Adipose tissue (tissue), 3 donors: Measurements from ENCODE around the gene PSME2. TPM values are rescaled to one million over a fixed set of nuclear protein-coding genes. Genes with fewer than 3 reads are reported as not detected.
"Not testable (repeated sequence)": the region's sequence is repeated elsewhere in the genome, so short reads cannot be mapped to it uniquely, and the experiment has no call there.

Source experiments
- H3K27ac ChIP-seq: one replicate; pipeline ENCODE4 v1.5.1; 2013; ENCODE audit warnings: low read depth, low read length
- WGBS, 3 donors: extraction: QIAGEN DNeasy Blood & Tissue Kit; methylation state at CpG; one replicate each; pipeline ENCODE4 v1.1.7; 2013; 5-methylcytosine and 5-hydroxymethylcytosine counted together
- polyA plus RNA-seq, 3 donors: library from polyadenylated mRNA; stranded (reverse); fragments of 200-250 nt; gene quantifications; one replicate each; pipeline ENCODE4 v1.2.3, GENCODE V29; 2013
- donor health status: healthy with polysubstance abuse.
- donor health status: Bipolar disorder and iron deficiency.
- donor health status: healthy.

PSME2 gene
- polyA plus RNA-seq, 3 donors: 73.7 to 193 (median 107) TPM

DNA sequence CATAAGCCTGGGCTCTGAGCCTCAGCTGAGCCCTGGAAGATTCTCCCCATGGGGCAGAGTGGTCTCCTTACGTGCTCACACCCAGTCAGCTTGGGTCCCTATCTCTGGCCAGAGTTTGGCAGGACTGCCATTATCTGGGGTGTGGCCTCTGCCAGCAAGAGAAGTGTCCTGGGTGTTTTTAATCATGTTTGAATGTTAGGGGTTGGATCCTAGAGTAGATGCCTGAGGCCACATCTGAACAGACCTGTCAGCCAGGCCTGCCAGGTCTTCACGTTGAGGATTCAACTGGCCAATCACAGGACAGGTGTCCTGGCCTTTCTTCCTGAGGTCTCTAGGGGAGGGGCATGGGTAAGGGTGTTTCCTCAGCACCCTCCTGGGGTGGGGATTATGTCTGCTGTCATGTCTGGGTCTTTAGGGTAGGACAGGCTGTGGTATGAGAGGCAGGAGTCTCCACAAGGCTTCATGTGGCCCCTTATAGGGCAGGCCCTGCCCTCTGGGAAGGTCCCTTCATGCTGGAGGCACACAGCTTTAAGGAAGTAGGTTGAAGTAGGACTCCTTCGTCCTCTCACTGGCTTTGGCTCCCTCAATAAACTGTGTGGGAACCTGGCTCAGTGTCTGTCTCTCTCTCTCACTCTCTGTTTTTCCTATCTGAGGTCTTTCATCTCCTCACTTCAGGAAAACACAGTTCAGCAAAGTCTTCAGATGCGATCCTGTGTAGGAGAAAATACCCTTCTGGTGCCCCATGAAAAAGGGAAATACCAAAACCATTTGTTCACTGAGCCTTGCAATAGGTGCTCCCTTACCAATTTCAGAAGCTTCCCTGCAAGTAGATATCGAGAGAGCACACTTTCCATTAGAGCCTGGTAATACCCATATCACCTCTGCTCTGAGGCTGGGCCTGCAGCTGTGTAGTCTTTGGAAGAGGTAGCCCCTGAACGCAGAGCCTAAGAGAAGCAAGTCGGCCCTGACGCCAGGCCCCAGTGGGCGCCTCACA, 22.7 kb downstream of the PSME2 start:
- no peak overlapping the region for H3K27ac ChIP-seq
- WGBS, 3 donors: 81 to 89% (median 86%) methylated on average over 9 of the region's 9 CpGs

- H3K27ac ChIP-seq: no peak overlapping the region
- 94 to 95% (median 95%) methylated on average over 8 of the region's 8 CpGs for WGBS, 3 donors
Measured at GRCh38 chr14:24122898-24123297, 23.5 kb downstream of the PSME2 start.

- H3K27ac ChIP-seq: no peak overlapping the region
- 87 to 100% (median 97%) methylated on average over 4 of the region's 4 CpGs for WGBS, 3 donors
Measured at GRCh38 chr14:24122416-24122815, 24.0 kb downstream of the PSME2 start.

DNA sequence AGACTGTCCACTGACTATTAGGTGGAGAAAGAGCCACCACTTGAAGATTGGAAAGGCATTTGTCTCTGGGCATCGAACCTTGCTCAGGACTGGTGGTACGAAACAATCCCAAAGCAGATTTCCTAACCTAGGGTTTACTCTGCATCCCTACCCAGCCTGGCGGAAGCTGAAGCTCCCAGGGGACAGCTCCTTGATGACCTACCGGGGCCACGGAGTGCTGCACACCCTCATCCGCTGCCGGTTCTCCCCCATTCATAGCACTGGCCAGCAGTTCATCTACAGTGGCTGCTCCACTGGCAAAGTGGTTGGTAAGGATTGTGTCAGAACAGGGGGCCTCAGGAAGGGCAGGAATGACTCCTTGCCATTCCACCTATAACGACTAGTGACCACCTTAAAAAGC, 25.2 kb downstream of the PSME2 start:
- no peak overlapping the region for H3K27ac ChIP-seq
- WGBS, 3 donors: 94 to 97% (median 96%) methylated on average over 8 of the region's 8 CpGs

- 95% methylated on average over 6 of the region's 6 CpGs for WGBS, 3 donors
- H3K27ac ChIP-seq: no peak overlapping the region
Measured at GRCh38 chr14:24119691-24120090, 26.7 kb downstream of the PSME2 start.

GRCh38 chr14:24117179-24117578, 29.2 kb downstream of the PSME2 start:
- H3K27ac ChIP-seq: no peak overlapping the region
- 49 to 96% (median 95%) methylated on average over 6 of the region's 6 CpGs for WGBS, 3 donors

GRCh38 chr14:24116128-24116814, 30.1 kb downstream of the PSME2 start:
- WGBS, 3 donors: 40 to 81% (median 80%) methylated on average over 6 of the region's 6 CpGs
- no peak overlapping the region for H3K27ac ChIP-seq

GRCh38 chr14:24115422-24116127, 30.8 kb downstream of the PSME2 start:
- WGBS, 3 donors: 0 to 5% (median 1%) methylated on average over 14 of the region's 14 CpGs
- H3K27ac ChIP-seq: no peak overlapping the region

DNA sequence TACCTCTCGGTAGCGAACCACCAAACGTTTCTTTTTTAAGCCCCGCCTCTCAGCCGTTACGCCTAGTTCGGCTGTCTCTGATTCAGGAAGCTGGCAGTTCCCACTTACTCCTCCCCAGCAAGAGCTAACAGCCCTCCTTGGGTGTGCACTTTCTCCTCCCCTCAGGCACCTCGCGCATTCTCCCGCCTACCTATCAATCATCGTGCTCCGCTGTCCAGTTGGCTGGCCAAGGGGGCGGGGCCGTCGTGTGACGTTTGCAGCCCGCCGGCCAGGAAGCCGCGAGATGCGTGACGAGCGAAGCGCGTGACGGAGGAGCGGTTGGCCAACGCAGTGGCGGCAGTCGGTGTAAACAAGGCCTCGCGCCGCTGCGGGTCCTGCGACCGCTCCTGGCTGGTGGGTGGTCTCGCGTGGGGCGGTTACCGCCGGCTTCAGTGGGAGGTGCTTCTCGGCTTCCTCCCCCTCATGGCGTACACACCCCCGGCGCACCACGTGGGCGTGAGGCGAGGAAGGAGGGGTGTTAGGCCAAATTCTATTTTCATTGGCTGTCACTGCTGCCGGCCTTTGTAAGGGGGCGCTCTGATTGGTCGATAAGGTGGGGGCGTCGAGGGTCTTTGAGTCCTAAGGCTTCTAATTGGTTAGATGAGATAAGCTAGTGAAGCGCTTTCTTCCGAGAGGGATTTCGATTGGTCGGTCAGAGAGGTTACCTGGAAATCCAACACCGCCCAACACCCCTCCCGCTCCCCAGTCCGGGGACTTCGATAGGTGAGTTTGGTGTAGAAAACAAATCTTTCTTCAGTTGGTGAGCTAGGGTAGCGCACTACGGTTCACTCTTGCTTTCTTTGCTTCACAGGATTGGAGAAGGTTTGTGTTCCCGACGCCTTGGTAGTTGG, 31.6 kb downstream of the PSME2 start, which contains the start of the genes DCAF11 and NRL:
DCAF11 (plus strand) TSS at position 246 of the 890 bp plus-strand sequence. CDS start 818 bp downstream, outside the sequence.
NRL (minus strand) TSS at position 418 of the 890 bp plus-strand sequence. CDS start 32,101 bp downstream, outside the sequence.
- H3K27ac ChIP-seq: peak within 1 kb of the TSS; percentile 99
- 0% methylated on average over 65 of the region's 65 CpGs for WGBS, 3 donors

DNA sequence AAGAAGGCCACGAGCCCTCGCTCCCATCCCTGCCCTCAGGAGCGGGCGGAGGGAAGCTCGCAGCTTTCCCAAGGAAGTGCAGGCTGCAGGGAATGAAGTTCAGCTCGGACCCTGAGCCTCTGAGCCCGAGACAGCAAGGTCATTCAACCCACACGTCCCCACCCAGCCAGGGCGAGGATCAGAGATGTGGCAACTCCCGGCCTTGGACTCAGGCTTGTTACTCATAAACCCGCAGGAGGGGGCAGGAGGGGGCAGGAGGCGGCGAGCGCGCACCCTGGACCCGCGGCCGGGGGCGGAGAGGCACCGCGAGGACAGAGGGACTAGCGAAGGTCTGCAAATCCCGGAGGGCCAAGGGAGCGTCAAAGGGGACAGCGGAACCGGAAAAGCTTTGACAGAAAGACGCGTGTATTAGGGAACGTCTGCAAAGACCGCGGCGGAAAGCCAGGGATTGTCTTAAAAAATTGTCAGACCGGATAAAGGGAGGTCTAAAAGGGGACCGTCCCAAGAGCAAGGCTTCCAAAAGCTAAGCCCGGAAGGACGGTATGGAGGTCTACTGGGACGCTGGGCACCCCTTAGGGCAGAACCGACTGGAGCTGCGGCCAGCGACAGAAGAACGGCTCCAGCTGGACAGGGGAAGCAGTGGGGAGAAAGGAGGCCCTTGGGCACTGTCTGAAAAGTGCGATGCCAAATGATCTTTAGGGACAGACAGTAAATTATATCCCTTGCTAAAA, 32.4 kb downstream of the PSME2 start:
- peak overlapping the region; percentile 99 for H3K27ac ChIP-seq
- 0 to 2% (median 1%) methylated on average over 42 of the region's 42 CpGs for WGBS, 3 donors

DNA sequence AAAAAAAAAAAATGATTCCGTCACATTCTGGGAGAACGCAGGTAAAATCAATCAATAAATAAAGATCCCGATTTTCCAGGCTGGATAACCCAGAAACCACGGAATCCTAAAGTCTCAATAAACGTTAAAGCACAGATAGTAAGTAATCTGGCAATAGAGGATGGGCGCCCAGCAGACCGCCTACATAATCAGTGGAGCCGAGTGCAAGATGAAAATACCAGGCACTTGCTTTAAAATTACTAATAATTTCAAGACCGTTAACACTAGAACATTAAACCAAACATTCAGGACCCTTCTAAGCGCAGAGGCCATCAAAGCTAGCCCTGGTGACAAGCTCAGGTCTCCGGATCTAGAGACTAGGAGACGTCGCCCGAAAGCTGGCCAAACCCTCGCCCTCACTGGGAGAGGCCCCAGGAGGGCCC, 33.0 kb downstream of the PSME2 start:
- 12 to 24% (median 23%) methylated on average over 15 of the region's 15 CpGs for WGBS, 3 donors
- H3K27ac ChIP-seq: peak overlapping the region; percentile 99

DNA sequence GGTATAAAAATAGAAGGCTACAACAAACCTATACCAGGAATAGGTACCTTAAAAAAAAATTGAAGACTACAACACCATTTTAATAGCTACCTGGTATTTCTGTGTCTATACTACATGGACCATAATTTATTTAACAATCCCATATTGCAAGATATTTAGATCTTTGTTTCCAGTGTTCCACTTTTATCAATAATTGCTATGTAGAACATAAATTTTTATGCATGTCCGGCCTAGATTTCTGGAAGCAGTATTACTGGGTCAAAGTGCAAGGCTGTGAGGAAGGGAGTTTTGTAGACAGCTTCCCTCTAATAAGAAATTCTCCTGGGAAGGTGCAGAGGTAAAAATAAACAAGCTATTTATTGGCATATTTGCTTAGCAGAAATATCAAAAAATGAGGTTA, 35.9 kb downstream of the PSME2 start:
- no peak overlapping the region for H3K27ac ChIP-seq
- 11 to 71% (median 40%) methylated on average over 1 of the region's 1 CpG for WGBS, 3 donors

- H3K27ac ChIP-seq: no peak overlapping the region
- WGBS, 3 donors: 72 to 79% (median 76%) methylated on average over 9 of the region's 9 CpGs
Measured at GRCh38 chr14:24110060-24110459, 36.4 kb downstream of the PSME2 start.

- 37 to 54% (median 50%) methylated on average over 5 of the region's 5 CpGs for WGBS, 3 donors
- H3K27ac ChIP-seq: no peak overlapping the region
Measured at GRCh38 chr14:24108336-24108874, 38.0 kb downstream of the PSME2 start.

DNA sequence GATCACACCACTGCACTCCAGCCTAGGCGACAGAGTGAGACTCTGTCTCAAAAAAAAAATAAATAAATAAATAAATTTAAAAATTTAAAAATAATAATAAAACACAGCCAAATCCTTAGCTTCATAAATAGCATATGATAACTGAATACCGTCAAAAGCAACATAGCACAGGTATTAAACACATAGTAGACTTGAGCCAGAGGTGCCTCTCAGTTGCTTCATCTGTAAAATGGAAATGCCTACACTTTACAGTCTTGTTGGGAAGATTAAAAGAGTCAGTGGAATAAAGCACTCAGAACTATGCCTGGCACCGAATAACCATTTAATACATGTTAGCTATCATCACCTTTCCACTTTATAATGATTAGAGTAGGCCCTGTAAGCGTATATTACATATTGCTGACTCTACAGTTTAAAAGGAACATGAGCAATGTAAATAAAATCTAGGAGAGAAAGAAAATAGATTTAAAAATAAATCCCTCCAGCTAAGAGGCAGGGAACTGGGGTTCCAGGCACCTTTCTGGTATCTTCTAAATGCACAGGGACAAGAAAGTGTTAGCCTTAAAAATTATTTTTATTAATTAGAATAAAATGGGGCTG, 39.6 kb downstream of the PSME2 start:
- 80 to 93% (median 85%) methylated on average over 4 of the region's 4 CpGs for WGBS, 3 donors
- H3K27ac ChIP-seq: no peak overlapping the region

DNA sequence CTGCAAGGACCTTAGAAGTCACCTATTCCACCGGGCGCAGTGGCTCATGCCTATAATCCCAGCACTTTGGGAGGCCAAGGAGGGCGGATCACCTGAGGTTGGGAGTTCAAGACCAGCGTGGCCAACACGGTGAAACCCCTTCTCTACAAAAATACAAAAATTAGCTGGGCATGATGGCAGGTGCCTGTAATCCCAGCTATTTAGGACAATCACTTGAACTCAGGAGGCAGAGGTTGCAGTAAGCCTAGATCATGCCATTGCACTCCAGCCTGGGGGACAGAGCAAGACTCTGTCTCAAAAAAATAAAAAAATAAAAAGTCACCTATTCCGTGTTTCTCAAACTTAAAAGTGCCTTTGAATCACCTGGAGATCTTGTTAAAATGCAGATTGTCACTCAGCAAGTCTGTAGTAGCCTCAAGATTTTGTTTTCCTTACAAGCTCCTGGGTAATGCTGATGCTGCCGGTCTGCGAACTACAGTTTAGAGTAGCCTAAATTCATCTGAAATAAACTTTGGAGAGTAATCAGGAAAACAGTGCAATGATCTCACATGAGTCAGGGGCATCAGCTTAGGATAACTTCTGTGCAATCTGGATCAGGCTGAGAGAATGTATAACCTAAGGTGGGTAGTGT, 40.7 kb downstream of the PSME2 start:
- H3K27ac ChIP-seq: not testable (repeated sequence)
- 93 to 95% (median 94%) methylated on average over 8 of the region's 8 CpGs for WGBS, 3 donors
